ENCODE results near the gene B4GALNT2. TPM values are rescaled to one million over a fixed set of nuclear protein-coding genes. Genes with fewer than 3 reads are reported as not detected.
A peak's percentile ranks its signal among the peaks of the same experiment; 100 is the strongest.
"Not testable (repeated sequence)": the region's sequence is repeated elsewhere in the genome, so short reads cannot be mapped to it uniquely, and the experiment has no call there.

B4GALNT2 gene
- total RNA-seq, 3 donors from 2014 or later, result 23.6 to 138 (median 31.7) TPM

GRCh38 chr17:49183801-49184200 lies 51.2 kb downstream of the B4GALNT2 start:
- no peaks in the 10 kb centered on the region for H3K4me1 ChIP-seq (ENCODE audit: low read depth)
- no peak overlapping the region for H3K4me3 ChIP-seq
- DNase-seq, result no peak
- peaks cover 12% of the 10 kb centered on the region for H3K9me3 ChIP-seq
- intact Hi-C loops (cut with DNase I, micrococcal nuclease), result loop anchor here in 1 of 2 donors (10.0 kb wide), 1 partner anchor 51 kb away; the partner anchor contains the start of gene PHOSPHO1
- no peak for TF ChIP-seq CTCF (IDR thresholded peaks at IDR 0.05)
- no peak for ATAC-seq
- H3K36me3 ChIP-seq (ENCODE audit: low read depth), result no peaks in the 10 kb centered on the region

GRCh38 chr17:49184522-49184921 lies 52.0 kb downstream of the B4GALNT2 start:
- H3K36me3 ChIP-seq (ENCODE audit: low read depth); H3K4me1 ChIP-seq (ENCODE audit: low read depth); ATAC-seq; DNase-seq; H3K4me3 ChIP-seq: not testable (repeated sequence)
- H3K9me3 ChIP-seq, result peaks cover 12% of the 10 kb centered on the region
- intact Hi-C loops (cut with DNase I, micrococcal nuclease), result loop anchor here in 1 of 2 donors (10.0 kb wide), 1 partner anchor 50 kb away; the partner anchor contains the start of gene PHOSPHO1

- H3K9me3 ChIP-seq, result peaks cover 12% of the 10 kb centered on the region
- H3K36me3 ChIP-seq (ENCODE audit: low read depth); H3K4me3 ChIP-seq; H3K4me1 ChIP-seq (ENCODE audit: low read depth); ATAC-seq; DNase-seq: not testable (repeated sequence)
- intact Hi-C loops (cut with DNase I, micrococcal nuclease), result loop anchor here in 1 of 2 donors (10.0 kb wide), 1 partner anchor 49 kb away; the partner anchor contains the start of gene PHOSPHO1
Measured at GRCh38 chr17:49185381-49185780, 52.8 kb downstream of the B4GALNT2 start.

- Histone ChIP-seq H3K4me1 (ENCODE audit: low read depth) (peaks cover 3% of the 10 kb centered on the region), H3K36me3 (ENCODE audit: low read depth) (no peaks in the 10 kb centered on the region), H3K4me3 (no peak overlapping the region), H3K9me3 (peaks cover 12% of the 10 kb centered on the region)
- intact Hi-C loops (cut with DNase I, micrococcal nuclease), result loop anchor here in 1 of 2 donors (10.0 kb wide), 1 partner anchor 48 kb away; the partner anchor contains the start of gene PHOSPHO1
- no peak for ATAC-seq
- TF ChIP-seq CTCF (IDR thresholded peaks at IDR 0.05), result no peak
- no peak for DNase-seq
Measured at GRCh38 chr17:49187301-49187700, 54.7 kb downstream of the B4GALNT2 start.

- TF ChIP-seq CTCF (IDR thresholded peaks at IDR 0.05), result no peak
- no peak for ATAC-seq
- H3K4me3 ChIP-seq, result no peak overlapping the region
- intact Hi-C loops (cut with DNase I, micrococcal nuclease), result no loop called here
- no peaks in the 10 kb centered on the region for H3K9me3 ChIP-seq
- no peaks in the 10 kb centered on the region for H3K36me3 ChIP-seq (ENCODE audit: low read depth)
- peaks cover 3% of the 10 kb centered on the region for H3K4me1 ChIP-seq (ENCODE audit: low read depth)
- no peak for DNase-seq
Measured at GRCh38 chr17:49190932-49191331, 58.4 kb downstream of the B4GALNT2 start.

- H3K4me3 ChIP-seq, result peak overlapping the region; percentile 52
- H3K36me3 ChIP-seq (ENCODE audit: low read depth), result no peaks in the 10 kb centered on the region
- no peaks in the 10 kb centered on the region for H3K9me3 ChIP-seq
- DNase-seq (no peak), ATAC-seq (peak; percentile 26)
- peaks cover 3% of the 10 kb centered on the region for H3K4me1 ChIP-seq (ENCODE audit: low read depth)
- intact Hi-C loops (cut with DNase I, micrococcal nuclease), result no loop called here
- no peak for TF ChIP-seq CTCF (IDR thresholded peaks at IDR 0.05)
Measured at GRCh38 chr17:49191409-49191916, 58.9 kb downstream of the B4GALNT2 start.

All from mucosa of descending colon (tissue), 3 donors.